ENCODE data around the gene AGPAT3.

AGPAT3 gene

GRCh38 chr21:43957128-43957571 lies 92.1 kb downstream of the AGPAT3 start:
- H3K27me3 ChIP-seq (replicated peaks; ENCODE audit: control insufficient read depth, insufficient read depth, low read length) = no peaks in the 10 kb centered on the region
- peaks cover 13% of the 10 kb centered on the region for H3K36me3 ChIP-seq (ENCODE audit: control insufficient read depth, insufficient read depth, low read length)
- DNase-seq (ENCODE audit: extremely low read depth, insufficient read length) = no peak
- no peak overlapping the region for H3K4me3 ChIP-seq (replicated peaks; ENCODE audit: low read depth, low read length)
- no peak for TF ChIP-seq CTCF (IDR thresholded peaks at IDR 0.05; ENCODE audit: insufficient read depth, low read length, poor library complexity, severe bottlenecking)

DNA sequence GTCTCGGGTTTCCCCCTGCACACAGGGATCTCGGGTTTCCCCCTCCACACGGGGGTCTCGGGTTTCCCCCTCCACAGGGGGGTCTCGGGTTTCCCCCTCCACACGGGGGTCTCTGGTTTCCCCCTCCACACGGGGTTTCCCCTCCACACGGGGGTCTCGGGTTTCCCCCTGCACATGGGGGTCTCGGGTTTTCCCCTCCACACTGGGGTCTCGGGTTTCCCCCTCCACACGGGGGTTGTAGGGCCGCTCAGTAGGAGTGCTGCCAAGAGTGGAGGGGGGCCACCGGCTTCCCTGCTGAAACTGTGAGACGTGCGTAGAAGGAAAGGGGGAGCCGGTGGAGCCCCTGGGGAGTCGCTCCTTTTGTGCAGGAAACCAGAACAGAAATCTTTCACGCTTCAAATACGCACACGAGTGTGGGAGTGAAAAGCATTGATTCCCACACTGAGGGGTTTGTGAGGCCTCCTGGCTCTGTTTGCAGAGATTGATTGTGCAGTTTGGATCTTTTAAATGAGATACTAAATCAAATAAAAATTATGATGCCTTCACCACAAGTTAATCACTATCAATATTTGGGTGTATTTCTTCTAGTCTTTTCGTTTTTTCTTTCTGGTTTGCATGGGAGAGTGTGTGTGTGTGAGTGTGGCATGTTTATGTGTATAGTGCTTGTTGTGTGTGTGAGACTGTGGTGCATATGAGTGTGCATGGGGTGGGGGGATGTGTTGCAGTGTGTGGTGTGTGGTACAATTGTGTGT lies 92.8 kb downstream of the AGPAT3 start:
- peaks cover 13% of the 10 kb centered on the region for H3K36me3 ChIP-seq (ENCODE audit: control insufficient read depth, insufficient read depth, low read length)
- peak; percentile 46 for DNase-seq (ENCODE audit: extremely low read depth, insufficient read length)
- no peak for TF ChIP-seq CTCF (IDR thresholded peaks at IDR 0.05; ENCODE audit: insufficient read depth, low read length, poor library complexity, severe bottlenecking)
- H3K4me3 ChIP-seq (replicated peaks; ENCODE audit: low read depth, low read length) = no peak overlapping the region; the same call in 1 of the 2 replicates
- H3K27me3 ChIP-seq (replicated peaks; ENCODE audit: control insufficient read depth, insufficient read depth, low read length) = no peaks in the 10 kb centered on the region

- no peak for TF ChIP-seq CTCF (IDR thresholded peaks at IDR 0.05; ENCODE audit: insufficient read depth, low read length, poor library complexity, severe bottlenecking)
- H3K4me3 ChIP-seq (replicated peaks; ENCODE audit: low read depth, low read length) = no peak overlapping the region
- H3K27me3 ChIP-seq (replicated peaks; ENCODE audit: control insufficient read depth, insufficient read depth, low read length) = no peaks in the 10 kb centered on the region
- peaks cover 14% of the 10 kb centered on the region for H3K36me3 ChIP-seq (ENCODE audit: control insufficient read depth, insufficient read depth, low read length)
- DNase-seq (ENCODE audit: extremely low read depth, insufficient read length) = no peak
Measured at GRCh38 chr21:43958364-43959158, 93.5 kb downstream of the AGPAT3 start.

GRCh38 chr21:43959231-43960116 lies 94.5 kb downstream of the AGPAT3 start:
- no peak overlapping the region for H3K4me3 ChIP-seq (replicated peaks; ENCODE audit: low read depth, low read length)
- DNase-seq (ENCODE audit: extremely low read depth, insufficient read length) = no peak
- no peak for TF ChIP-seq CTCF (IDR thresholded peaks at IDR 0.05; ENCODE audit: insufficient read depth, low read length, poor library complexity, severe bottlenecking)
- H3K36me3 ChIP-seq (ENCODE audit: control insufficient read depth, insufficient read depth, low read length) = peaks cover 13% of the 10 kb centered on the region
- H3K27me3 ChIP-seq (replicated peaks; ENCODE audit: control insufficient read depth, insufficient read depth, low read length) = no peaks in the 10 kb centered on the region

DNA sequence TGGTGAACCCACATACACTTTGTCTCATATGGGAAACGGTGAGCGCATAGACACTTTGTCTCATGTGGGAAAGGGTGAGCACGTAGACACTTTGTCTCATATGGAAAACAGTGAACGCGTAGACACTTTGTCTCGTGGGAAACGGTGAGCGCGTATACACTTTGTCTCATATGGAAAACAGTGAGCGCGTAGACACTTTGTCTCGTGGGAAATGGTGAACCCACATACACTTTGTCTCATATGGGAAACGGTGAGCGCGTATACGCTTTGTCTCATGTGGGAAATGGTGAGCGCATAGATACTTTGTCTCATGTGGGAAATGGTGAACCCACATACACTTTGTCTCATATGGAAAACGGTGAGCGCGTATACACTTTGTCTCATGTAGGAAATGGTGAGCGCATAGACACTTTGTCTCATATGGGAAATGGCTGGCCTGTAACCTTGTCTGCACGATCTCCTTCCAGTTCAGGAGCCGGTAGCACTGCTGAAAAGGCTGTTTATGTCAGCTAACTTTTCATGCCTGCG lies 96.4 kb downstream of the AGPAT3 start:
- Histone ChIP-seq H3K36me3 (ENCODE audit: control insufficient read depth, insufficient read depth, low read length) (peaks cover 18% of the 10 kb centered on the region), H3K4me3 (replicated peaks; ENCODE audit: low read depth, low read length) (no peak overlapping the region), H3K27me3 (replicated peaks; ENCODE audit: control insufficient read depth, insufficient read depth, low read length) (no peaks in the 10 kb centered on the region)
- DNase-seq (ENCODE audit: extremely low read depth, insufficient read length) = no peak
- TF ChIP-seq CTCF (IDR thresholded peaks at IDR 0.05; ENCODE audit: insufficient read depth, low read length, poor library complexity, severe bottlenecking) = no peak

All from GM06990 (cell line).